ENCODE results near the gene HERPUD2. TPM values are rescaled to one million over a fixed set of nuclear protein-coding genes. Genes with fewer than 3 reads are reported as not detected.
"Not testable (repeated sequence)": the region's sequence is repeated elsewhere in the genome, so short reads cannot be mapped to it uniquely, and the experiment has no call there.

Gene HERPUD2
- total RNA-seq, 1 donor from 2014 or later = 29.7 TPM

DNA sequence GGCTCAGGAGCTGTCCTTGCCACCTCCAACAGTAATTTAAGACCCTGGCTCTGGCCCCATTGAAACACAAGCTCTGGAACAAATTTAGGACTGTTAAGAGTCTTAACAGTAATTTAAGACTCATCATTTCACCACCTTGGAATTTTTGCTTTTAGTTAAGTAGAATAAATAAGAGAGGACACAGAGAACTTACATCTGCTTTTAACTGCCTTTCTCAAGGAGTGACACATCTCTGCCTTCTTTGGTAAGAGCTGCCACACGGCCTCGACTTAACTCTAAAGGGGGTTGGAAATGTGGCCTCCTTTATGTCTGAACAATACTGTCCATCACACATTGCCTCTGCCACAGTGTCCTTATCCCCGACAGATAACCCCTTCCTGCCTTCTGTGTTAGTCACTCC, 77.9 kb downstream of the HERPUD2 start:
- no peak for DNase-seq (ENCODE audit: low read depth, low spot score)

DNA sequence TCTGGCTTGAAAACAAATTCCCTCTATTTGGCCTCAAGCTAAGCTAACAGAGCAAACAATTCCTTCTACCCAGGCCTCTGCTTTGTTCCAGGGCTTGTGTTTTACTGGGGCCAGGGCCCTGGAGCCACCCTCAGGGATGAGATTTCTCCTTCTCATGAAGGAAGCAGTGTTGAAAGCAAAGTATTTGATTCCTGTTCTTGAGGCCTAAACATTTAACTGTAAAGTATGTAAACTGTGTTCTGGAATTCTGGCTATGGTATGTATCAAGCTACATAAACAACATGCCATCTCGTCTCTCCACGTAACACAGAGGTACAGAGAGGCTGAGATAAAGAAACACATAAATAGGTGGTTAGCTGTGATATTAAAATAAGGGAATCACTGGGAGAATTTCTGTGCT, 81.8 kb downstream of the HERPUD2 start:
- no peak for DNase-seq (ENCODE audit: low read depth, low spot score)

DNA sequence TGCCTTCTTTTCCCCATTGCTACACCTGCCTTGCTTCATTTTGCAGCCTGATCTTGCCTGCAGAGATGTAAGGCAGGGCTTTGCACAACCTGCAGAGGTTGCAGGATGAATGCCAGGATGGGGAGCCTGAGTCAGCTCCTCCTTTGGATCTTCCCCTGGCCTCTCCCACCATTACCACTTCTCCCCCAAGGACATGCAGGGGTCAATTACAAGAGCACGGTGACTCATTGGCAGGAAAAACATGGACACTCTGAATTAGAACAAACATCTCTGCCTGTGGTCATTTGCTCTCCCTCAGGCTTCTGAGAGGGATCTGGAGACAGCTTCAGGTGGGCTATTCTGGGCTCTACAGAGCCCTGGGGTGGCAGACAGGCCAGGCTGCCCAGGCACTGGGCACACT, 89.2 kb downstream of the HERPUD2 start:
- DNase-seq (ENCODE audit: low read depth, low spot score) = no peak

DNA sequence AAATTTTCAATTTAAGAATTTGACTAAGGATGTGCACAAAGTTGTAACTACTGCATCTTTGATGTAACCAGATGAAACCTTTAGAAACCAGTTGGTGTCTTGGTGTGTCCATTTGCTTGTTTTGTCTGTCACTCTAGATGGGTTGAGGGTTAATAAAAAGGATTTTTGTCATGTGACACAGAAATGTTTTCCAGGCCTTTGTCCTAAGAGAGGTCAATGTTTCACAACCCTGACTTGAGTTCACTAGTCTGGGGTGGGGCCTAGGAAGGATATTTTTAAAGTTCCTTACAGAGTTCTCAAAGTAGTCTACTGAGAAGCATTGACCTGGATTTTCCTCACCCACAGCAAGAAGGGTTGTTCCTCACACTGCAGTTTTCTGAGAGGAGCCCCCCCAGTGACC, 90.3 kb downstream of the HERPUD2 start:
- DNase-seq (ENCODE audit: low read depth, low spot score) = no peak

- no peak for DNase-seq (ENCODE audit: low read depth, low spot score)
These were observed 95.3 kb downstream of the HERPUD2 start for GRCh38 chr7:35599645-35600044.

DNA sequence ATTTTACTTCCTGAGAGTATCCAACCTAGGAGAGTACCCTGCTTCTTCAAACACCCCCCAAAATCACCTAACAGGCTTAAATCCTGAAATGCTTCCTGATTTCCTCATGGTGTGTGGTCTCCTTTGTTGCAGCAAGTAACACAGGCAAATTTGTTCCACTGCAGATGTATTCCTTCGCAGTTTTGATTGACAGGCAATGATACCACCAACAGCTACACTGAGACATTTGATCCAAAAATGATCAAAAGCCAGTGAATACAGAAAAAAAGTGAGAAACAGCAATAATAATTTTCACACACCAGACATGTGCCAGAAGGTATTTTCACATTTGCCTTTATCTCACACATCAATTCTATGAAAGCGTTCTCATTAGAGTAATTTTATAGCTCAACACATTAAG, 95.9 kb downstream of the HERPUD2 start:
- no peak for DNase-seq (ENCODE audit: low read depth, low spot score)

- no peak for DNase-seq (ENCODE audit: low read depth, low spot score)
These were observed 98.9 kb downstream of the HERPUD2 start for GRCh38 chr7:35596061-35596460.

GRCh38 chr7:35593899-35594298, 101.0 kb downstream of the HERPUD2 start:
- DNase-seq (ENCODE audit: low read depth, low spot score) = no peak

DNA sequence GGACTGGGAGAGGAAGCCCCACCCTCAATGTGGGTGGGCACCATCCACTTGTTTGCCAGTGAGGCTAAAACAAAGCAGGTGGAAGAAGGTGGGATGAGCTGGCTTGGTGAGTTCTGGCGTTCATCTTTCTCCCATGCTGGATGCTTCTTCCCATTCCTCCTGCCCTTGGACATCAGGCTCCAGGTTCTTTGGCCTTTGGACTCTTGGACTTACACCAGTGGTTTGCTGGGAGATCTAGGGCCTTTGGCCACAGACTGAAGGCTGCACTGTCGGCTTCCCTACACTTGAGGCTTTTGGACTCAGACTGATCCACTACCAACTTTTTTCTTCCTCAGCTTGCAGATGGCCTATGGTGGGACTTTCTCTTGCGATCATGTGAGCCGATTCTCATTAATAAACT, 106.3 kb downstream of the HERPUD2 start:
- DNase-seq (ENCODE audit: low read depth, low spot score) = no peak

- no peak for DNase-seq (ENCODE audit: low read depth, low spot score)
These were observed 109.9 kb downstream of the HERPUD2 start for GRCh38 chr7:35584990-35585389.

DNA sequence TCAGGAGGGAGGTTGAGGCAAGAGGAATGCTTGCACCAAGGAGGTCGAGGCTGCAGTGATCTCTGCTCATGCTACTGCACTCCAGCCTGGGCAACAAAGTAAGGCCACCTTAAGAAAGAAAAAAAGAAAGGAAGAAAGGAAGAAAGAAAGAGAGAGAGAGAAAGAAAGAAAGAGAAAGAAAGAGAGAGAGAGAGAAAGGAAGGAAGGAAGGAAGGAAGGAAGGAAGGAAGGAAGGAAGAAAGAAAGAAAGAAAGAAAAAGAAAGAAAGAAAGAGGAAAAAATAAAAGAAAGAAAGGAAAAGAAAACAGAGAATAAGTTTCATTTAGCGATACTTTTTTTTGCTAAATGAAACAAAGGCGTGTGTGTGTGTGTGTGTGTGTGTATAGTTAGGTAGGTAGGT, 110.4 kb downstream of the HERPUD2 start:
- DNase-seq (ENCODE audit: low read depth, low spot score) = not testable (repeated sequence)

Other genes starting within 250 kb of the HERPUD2 start
- 152 and 299 TPM in 2 replicates for gene SEPTIN7, start 105.9 kb upstream of the HERPUD2 start, total RNA-seq

Measured in pulmonary artery endothelial cell (primary cell).